Uterus (tissue), 4 donors: ENCODE results near the gene KRT37. TPM values are rescaled to one million over a fixed set of nuclear protein-coding genes. Genes with fewer than 3 reads are reported as not detected.

Experiments
- DNase-seq, 2 donors: peaks; one replicate each; pipeline ENCODE4 v3.0.0-alpha.2; 2019 to 2020
- H3K27ac ChIP-seq, 2 donors: fragments of 200-600 bp; sonication (generic); 1 replicate in 1 of 2; 2 replicates in 1 of 2; pipeline ENCODE4 v1.5.1; 2016 to 2018
- H3K27me3 ChIP-seq, 2 donors: fragments of 200-600 bp; sonication (generic); one replicate each; pipeline ENCODE4 v1.5.1; 2018 to 2019; ENCODE audit warnings: control low read depth in 1 of 2
- H3K36me3 ChIP-seq, 2 donors: fragments of 200-600 bp; sonication (generic); one replicate each; pipeline ENCODE4 v1.5.1; 2019; ENCODE audit warnings: control low read depth in 1 of 2
- H3K4me1 ChIP-seq, 2 donors: fragments of 200-600 bp; sonication (generic); one replicate each; pipeline ENCODE4 v1.5.1; 2018 to 2019; ENCODE audit warnings: control low read depth in 1 of 2
- H3K4me3 ChIP-seq, 2 donors: fragments of 200-600 bp; sonication (generic); 1 replicate in 1 of 2; 2 replicates in 1 of 2; pipeline ENCODE4 v1.5.1; 2018 to 2019; ENCODE audit warnings: mild to moderate bottlenecking in 1 of 2
- H3K9me3 ChIP-seq, 2 donors: fragments of 200-600 bp; sonication (generic); one replicate each; pipeline ENCODE4 v1.5.1; 2019; ENCODE audit warnings: control low read depth in 1 of 2
- CTCF ChIP-seq, 4 experiments: fragments of 200-600 bp in 2 of 4; fragments of 450-650 bp in 2 of 4; sonication (generic) in 2 of 4; IDR thresholded peaks; one replicate each; pipeline ENCODE4 v1.5.1; 2016 to 2019; ENCODE audit warnings: antibody characterized with exemption in 4 of 4, mild to moderate bottlenecking in 2 of 4, moderate library complexity in 1 of 4
- POLR2A ChIP-seq, 2 donors: fragments of 450-650 bp; IDR thresholded peaks; one replicate each; pipeline ENCODE4 v1.6.1; 2016; ENCODE audit warnings: antibody characterized with exemption in 2 of 2, mild to moderate bottlenecking in 1 of 2, moderate library complexity in 1 of 2
- intact Hi-C: fragments of 100-400 bp; cut with DNase I; formaldehyde crosslinking; loops from one replicate; pipeline ENCODE4 v1.15.1; 2023; ENCODE audit warnings: low total_unique reads
- total RNA-seq, 4 donors: library from RNA; depleted of rRNA in 3 of 4; stranded (reverse); fragments of >200 nt in 3 of 4; gene quantifications; one replicate each; pipeline versions ENCODE4 v1.1.0 to v1.2.4, GENCODE V29; 2014 to 2023
- donor health status: DM: yes; HTN: yes; CAD: no.

Gene KRT37
- total RNA-seq, 4 donors from 2014 or later: not detected

GRCh38 chr17:41417127-41417526, 7.3 kb downstream of the KRT37 start:
- no peak overlapping the region for H3K4me3 ChIP-seq
- no peaks in the 10 kb centered on the region for H3K27me3 ChIP-seq
- peaks cover 5 to 12% of the 10 kb centered on the region in 2 donors for H3K4me1 ChIP-seq
- H3K36me3 ChIP-seq: no peaks in the 10 kb centered on the region
- no peaks in the 10 kb centered on the region for H3K9me3 ChIP-seq
- DNase-seq: no peak
- intact Hi-C loops: no loop called here
- TF ChIP-seq CTCF (IDR thresholded peaks at IDR 0.05) (no peak), POLR2A (IDR thresholded peaks at IDR 0.05) (no peak)
- H3K27ac ChIP-seq: peak overlapping the region in 1 of 2 donors; percentile 69

GRCh38 chr17:41416479-41416878, 7.9 kb downstream of the KRT37 start:
- H3K36me3 ChIP-seq: no peaks in the 10 kb centered on the region
- H3K9me3 ChIP-seq: no peaks in the 10 kb centered on the region
- TF ChIP-seq CTCF (IDR thresholded peaks at IDR 0.05) (no peak), POLR2A (IDR thresholded peaks at IDR 0.05) (no peak)
- H3K4me1 ChIP-seq: peaks cover 5 to 12% of the 10 kb centered on the region in 2 donors
- peak overlapping the region; percentile 41 to 69 for H3K27ac ChIP-seq
- no peak for DNase-seq
- intact Hi-C loops: no loop called here
- no peak overlapping the region for H3K4me3 ChIP-seq
- no peaks in the 10 kb centered on the region for H3K27me3 ChIP-seq

- Histone ChIP-seq H3K27ac (peak overlapping the region; percentile 41 to 69), H3K9me3 (no peaks in the 10 kb centered on the region), H3K4me3 (no peak overlapping the region), H3K27me3 (no peaks in the 10 kb centered on the region), H3K36me3 (no peaks in the 10 kb centered on the region), H3K4me1 (peaks cover 5 to 12% of the 10 kb centered on the region in 2 donors)
- TF ChIP-seq CTCF (IDR thresholded peaks at IDR 0.05) (peak in 1 of 4 experiments; percentile 38), POLR2A (IDR thresholded peaks at IDR 0.05) (no peak)
- intact Hi-C loops: no loop called here
- DNase-seq: peak; percentile 66 to 79
These were observed 8.5 kb downstream of the KRT37 start for GRCh38 chr17:41415833-41416335.

- TF ChIP-seq CTCF (IDR thresholded peaks at IDR 0.05) (no peak), POLR2A (IDR thresholded peaks at IDR 0.05) (no peak)
- Histone ChIP-seq H3K4me1 (peaks cover 5 to 12% of the 10 kb centered on the region in 2 donors), H3K27ac (peak overlapping the region; percentile 41 to 69), H3K27me3 (no peaks in the 10 kb centered on the region), H3K4me3 (no peak overlapping the region), H3K9me3 (no peaks in the 10 kb centered on the region), H3K36me3 (no peaks in the 10 kb centered on the region)
- intact Hi-C loops: no loop called here
- DNase-seq: no peak
These were observed 9.0 kb downstream of the KRT37 start for GRCh38 chr17:41415411-41415810.

- Histone ChIP-seq H3K4me3 (no peak overlapping the region), H3K9me3 (no peaks in the 10 kb centered on the region), H3K27me3 (no peaks in the 10 kb centered on the region), H3K4me1 (peaks cover 0 to 3% of the 10 kb centered on the region in 2 donors), H3K27ac (peak overlapping the region in 1 of 2 donors; percentile 17), H3K36me3 (no peaks in the 10 kb centered on the region)
- intact Hi-C loops: no loop called here
- TF ChIP-seq CTCF (IDR thresholded peaks at IDR 0.05): no peak
- no peak for TF ChIP-seq POLR2A (IDR thresholded peaks at IDR 0.05)
- DNase-seq: no peak
These were observed 10.4 kb downstream of the KRT37 start for GRCh38 chr17:41413982-41414381.
